Liver (tissue), 9 donors: ENCODE measurements around the gene PAPPA2. TPM values are rescaled to one million over a fixed set of nuclear protein-coding genes. Genes with fewer than 3 reads are reported as not detected.

Experiments
- DNase-seq: peaks from one replicate; pipeline ENCODE4 v3.0.0-alpha.2; 2017; ENCODE audit warnings: low spot score
- H3K27ac ChIP-seq, 2 donors: one replicate each; pipeline ENCODE4 v1.7.0; 2013; ENCODE audit warnings: inconsistent platforms in 2 of 2, low read length in 2 of 2, control low read depth in 1 of 2, low read depth in 1 of 2, mild to moderate bottlenecking in 1 of 2
- H3K27me3 ChIP-seq, 4 donors: one replicate each; pipeline versions ENCODE4 v1.6.1 to v1.7.0; 2013; ENCODE audit warnings: low read length in 3 of 4, inconsistent platforms in 1 of 4, mild to moderate bottlenecking in 1 of 4, moderate library complexity in 1 of 4; ENCODE audit not compliant: control insufficient read depth in 4 of 4, insufficient read depth in 4 of 4
- H3K36me3 ChIP-seq, 4 donors: one replicate each; pipeline versions ENCODE4 v1.6.1 to v1.7.0; 2013; ENCODE audit warnings: low read length in 3 of 4, mild to moderate bottlenecking in 3 of 4, low read depth in 1 of 4, moderate library complexity in 1 of 4; ENCODE audit not compliant: control insufficient read depth in 4 of 4, insufficient read depth in 3 of 4
- H3K4me1 ChIP-seq, 4 donors: one replicate each; pipeline versions ENCODE4 v1.6.1 to v1.7.0; 2013; ENCODE audit warnings: low read length in 3 of 4, mild to moderate bottlenecking in 3 of 4, moderate library complexity in 1 of 4; ENCODE audit not compliant: control insufficient read depth in 4 of 4, insufficient read depth in 4 of 4
- H3K4me3 ChIP-seq, 3 donors: one replicate each; pipeline versions ENCODE4 v1.6.1 to v1.7.0; 2013; ENCODE audit warnings: low read length in 3 of 3, control low read depth in 1 of 3, low read depth in 1 of 3, mild to moderate bottlenecking in 1 of 3
- H3K9ac ChIP-seq, 2 donors: one replicate each; pipeline ENCODE4 v1.7.0; 2013; ENCODE audit warnings: low read length in 2 of 2, mild to moderate bottlenecking in 2 of 2, moderate library complexity in 2 of 2, control low read depth in 1 of 2, low read depth in 1 of 2
- H3K9me3 ChIP-seq, 4 donors: one replicate each; pipeline versions ENCODE4 v1.6.1 to v1.7.0; 2013; ENCODE audit warnings: low read length in 3 of 4; ENCODE audit not compliant: control insufficient read depth in 4 of 4
- EGR1 ChIP-seq, 2 donors: IDR thresholded peaks; 2 replicates each; pipeline ENCODE4 v1.6.1; 2016 to 2018; ENCODE audit warnings: antibody characterized with exemption in 2 of 2, low read depth in 2 of 2
- FOXA1 ChIP-seq: IDR thresholded peaks from 2 replicates; pipeline ENCODE4 v1.6.1; 2016; ENCODE audit warnings: antibody characterized with exemption
- FOXA2 ChIP-seq: IDR thresholded peaks from 2 replicates; pipeline ENCODE4 v1.6.1; 2016; ENCODE audit warnings: antibody characterized with exemption
- GABPA ChIP-seq, 2 donors: IDR thresholded peaks in 1 of 2; conservative IDR thresholded peaks in 1 of 2; 2 replicates each; pipeline ENCODE4 v1.6.1; 2016; ENCODE audit warnings: antibody characterized with exemption in 2 of 2, mild to moderate bottlenecking in 1 of 2, moderate library complexity in 1 of 2
- HNF4A ChIP-seq, 2 donors: conservative IDR thresholded peaks; 2 replicates each; pipeline ENCODE4 v1.6.1; 2016; ENCODE audit warnings: antibody characterized with exemption in 2 of 2, mild to moderate bottlenecking in 2 of 2
- HNF4G ChIP-seq: IDR thresholded peaks from 2 replicates; pipeline ENCODE4 v1.6.1; 2016; ENCODE audit warnings: antibody characterized with exemption
- JUND ChIP-seq, 2 donors: IDR thresholded peaks; 2 replicates each; pipeline ENCODE4 v1.6.1; 2016; ENCODE audit warnings: antibody characterized with exemption in 2 of 2
- NR2F2 ChIP-seq: IDR thresholded peaks from 2 replicates; pipeline ENCODE4 v1.6.1; 2016; ENCODE audit warnings: antibody characterized with exemption
- RAD21 ChIP-seq, 2 donors: IDR thresholded peaks; 2 replicates each; pipeline ENCODE4 v1.6.1; 2016; ENCODE audit warnings: antibody characterized with exemption in 2 of 2, mild to moderate bottlenecking in 2 of 2
- RXRA ChIP-seq, 2 donors: IDR thresholded peaks; 2 replicates each; pipeline ENCODE4 v1.6.1; 2017 to 2018; ENCODE audit warnings: antibody characterized with exemption in 2 of 2, mild to moderate bottlenecking in 1 of 2
- SP1 ChIP-seq: IDR thresholded peaks from 2 replicates; pipeline ENCODE4 v1.6.1; 2018; ENCODE audit warnings: antibody characterized with exemption, mild to moderate bottlenecking
- TAF1 ChIP-seq: conservative IDR thresholded peaks from 2 replicates; pipeline ENCODE4 v1.6.1; 2016; ENCODE audit warnings: antibody characterized with exemption, mild to moderate bottlenecking
- YY1 ChIP-seq: IDR thresholded peaks from 2 replicates; pipeline ENCODE4 v1.6.1; 2016; ENCODE audit warnings: antibody characterized with exemption, mild to moderate bottlenecking
- WGBS: extraction: QIAGEN DNeasy Blood & Tissue Kit; methylation state at CpG from one replicate; pipeline ENCODE4 v1.1.7; 2013; 5-methylcytosine and 5-hydroxymethylcytosine counted together
- polyA plus RNA-seq, 2 donors: library from polyadenylated mRNA; stranded (reverse) in 1 of 2; unstranded in 1 of 2; fragments of 200-250 nt in 1 of 2; fragments of >200 nt in 1 of 2; fragmentation: Nextera tagmentation in 1 of 2; extraction: Ambion mirVana in 1 of 2; gene quantifications; one replicate each; pipeline versions ENCODE4 v1.2.1 to v1.2.3, GENCODE V29; 2013 to 2015
- total RNA-seq, 2 donors: library from RNA; depleted of rRNA; stranded (reverse); fragments of >200 nt; gene quantifications; one replicate each; pipeline ENCODE4 v1.2.3, GENCODE V29; 2014
- TF ChIP-seq, protein P1 (sequence below): IDR thresholded peaks from 2 replicates; pipeline ENCODE4 v1.6.1; 2016; ENCODE audit warnings: antibody characterized with exemption
- TF ChIP-seq, protein P2 (sequence below): fragments of 150-350 bp; IDR thresholded peaks from 2 replicates; pipeline ENCODE4 v1.5.1; 2017; ENCODE audit warnings: improper control_type of control experiment, low read depth, low read length; ENCODE audit not compliant: missing input control
- TF ChIP-seq, protein P3 (sequence below): IDR thresholded peaks from 2 replicates; pipeline ENCODE4 v1.6.1; 2016; ENCODE audit warnings: antibody characterized with exemption, mild to moderate bottlenecking
- TF ChIP-seq, protein P4 (sequence below): IDR thresholded peaks from 2 replicates; pipeline ENCODE4 v1.6.1; 2016; ENCODE audit warnings: antibody characterized with exemption
- TF ChIP-seq, protein P5 (sequence below): IDR thresholded peaks from 2 replicates; pipeline ENCODE4 v1.6.1; 2016; ENCODE audit warnings: antibody characterized with exemption
- donor health status: healthy.
- donor health status: healthy.
- donor health status: healthy.
- donor health status: healthy.
- donor health status: healthy.

Gene PAPPA2
- total and polyA plus RNA-seq, 4 donors, result 0.19 to 27.2 (median 13.4) TPM

DNA sequence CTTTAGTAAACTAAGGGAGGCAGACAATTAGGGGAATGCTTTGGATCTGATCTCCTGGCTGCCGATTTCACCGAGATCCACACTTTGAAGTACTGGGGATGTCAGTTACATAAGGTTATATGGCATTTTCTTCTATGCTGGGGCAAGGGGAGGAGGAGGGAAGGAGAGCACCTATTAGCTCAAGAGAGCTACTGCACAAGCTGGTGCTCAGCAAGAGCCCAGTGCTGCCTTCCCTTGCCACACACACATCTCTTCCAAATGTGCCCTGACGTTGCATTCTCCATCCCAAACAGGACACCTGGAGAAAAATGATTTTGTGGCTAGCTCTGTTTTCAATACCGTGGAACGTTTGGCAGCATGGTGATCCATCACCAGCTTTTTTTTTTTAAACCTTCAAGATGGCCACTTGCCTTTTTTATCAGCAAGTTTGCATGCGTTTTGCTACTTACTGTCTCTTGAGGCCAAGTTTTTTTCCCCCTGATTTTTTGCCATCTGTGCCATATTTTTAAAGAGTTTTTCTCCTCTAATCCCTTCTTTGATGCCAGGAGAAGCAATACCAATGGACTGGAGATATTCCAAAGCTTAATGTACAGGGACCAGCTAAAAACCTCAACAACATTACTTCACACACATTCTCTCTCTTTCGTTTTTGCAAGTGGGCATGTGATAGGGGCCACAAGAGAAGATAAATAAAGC, 66.6 kb downstream of the PAPPA2 start:
- no peaks in the 10 kb centered on the region for H3K27me3 ChIP-seq
- no peak for DNase-seq
- peaks cover 7 to 23% (median 17%) of the 10 kb centered on the region in 4 donors for H3K4me1 ChIP-seq
- whole genome bisulfite sequencing, result 81% methylated on average over 7 of the region's 7 CpGs
- no peak for TF ChIP-seq FOXA1
- no peak overlapping the region for H3K9ac ChIP-seq
- H3K9me3 ChIP-seq, result peaks cover 0 to 1% (median 0%) of the 10 kb centered on the region in 4 donors
- H3K27ac ChIP-seq, result no peak overlapping the region
- H3K4me3 ChIP-seq, result no peak overlapping the region
- no peaks in the 10 kb centered on the region for H3K36me3 ChIP-seq

DNA sequence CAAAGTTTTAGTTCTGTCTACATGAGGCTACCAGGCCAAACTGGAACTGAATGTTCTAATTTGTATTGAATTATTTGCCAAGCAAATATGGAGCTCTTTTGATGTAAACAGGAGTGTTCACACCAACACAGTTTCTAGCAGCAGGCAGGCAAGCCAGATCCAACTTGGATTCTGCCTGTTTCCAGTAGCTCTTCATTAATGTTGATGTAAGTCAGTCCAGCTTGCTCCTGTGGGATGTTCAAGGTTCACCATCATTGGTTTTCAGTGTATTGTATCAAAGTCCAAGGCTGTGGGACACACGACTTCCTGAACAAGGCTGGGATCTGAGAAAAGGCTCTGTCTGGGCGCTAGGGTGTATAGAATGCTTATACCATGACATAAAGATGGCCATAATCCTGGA, 68.1 kb downstream of the PAPPA2 start:
- H3K4me1 ChIP-seq, result peaks cover 7 to 23% (median 17%) of the 10 kb centered on the region in 4 donors
- H3K27ac ChIP-seq, result peak overlapping the region; percentile 26 to 64
- H3K4me3 ChIP-seq, result no peak overlapping the region
- 32% methylated on average over 2 of the region's 2 CpGs for WGBS
- DNase-seq, result no peak
- H3K9me3 ChIP-seq, result peaks cover 0 to 1% (median 0%) of the 10 kb centered on the region in 4 donors
- no peaks in the 10 kb centered on the region for H3K36me3 ChIP-seq
- TF ChIP-seq HNF4G (peak; percentile 95), RAD21 (IDR thresholded peaks at IDR 0.05) (peak; percentile 64 to 75), TAF1 (no peak), HNF4A (conservative IDR thresholded peaks at IDR 0.05) (peak; percentile 99 to 100), EGR1 (IDR thresholded peaks at IDR 0.05; ENCODE audit: low read depth in 2 of 2) (peak in 1 of 2 donors; percentile 51), NR2F2 (no peak), YY1 (peak; percentile 95), JUND (IDR thresholded peaks at IDR 0.05) (peak; percentile 82 to 95), GABPA (IDR thresholded peaks at IDR 0.05 in 1 of 2, conservative IDR thresholded peaks at IDR 0.05 in 1 of 2) (peak in 1 of 2 donors; percentile 71), FOXA1 (peak; percentile 79), SP1 (peak; percentile 98), FOXA2 (peak; percentile 78), RXRA (IDR thresholded peaks at IDR 0.05) (peak; percentile 93 to 94)
- TF ChIP-seq, protein P1, sequence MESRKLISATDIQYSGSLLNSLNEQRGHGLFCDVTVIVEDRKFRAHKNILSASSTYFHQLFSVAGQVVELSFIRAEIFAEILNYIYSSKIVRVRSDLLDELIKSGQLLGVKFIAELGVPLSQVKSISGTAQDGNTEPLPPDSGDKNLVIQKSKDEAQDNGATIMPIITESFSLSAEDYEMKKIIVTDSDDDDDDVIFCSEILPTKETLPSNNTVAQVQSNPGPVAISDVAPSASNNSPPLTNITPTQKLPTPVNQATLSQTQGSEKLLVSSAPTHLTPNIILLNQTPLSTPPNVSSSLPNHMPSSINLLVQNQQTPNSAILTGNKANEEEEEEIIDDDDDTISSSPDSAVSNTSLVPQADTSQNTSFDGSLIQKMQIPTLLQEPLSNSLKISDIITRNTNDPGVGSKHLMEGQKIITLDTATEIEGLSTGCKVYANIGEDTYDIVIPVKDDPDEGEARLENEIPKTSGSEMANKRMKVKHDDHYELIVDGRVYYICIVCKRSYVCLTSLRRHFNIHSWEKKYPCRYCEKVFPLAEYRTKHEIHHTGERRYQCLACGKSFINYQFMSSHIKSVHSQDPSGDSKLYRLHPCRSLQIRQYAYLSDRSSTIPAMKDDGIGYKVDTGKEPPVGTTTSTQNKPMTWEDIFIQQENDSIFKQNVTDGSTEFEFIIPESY, result peak; percentile 89
- TF ChIP-seq, protein P2, sequence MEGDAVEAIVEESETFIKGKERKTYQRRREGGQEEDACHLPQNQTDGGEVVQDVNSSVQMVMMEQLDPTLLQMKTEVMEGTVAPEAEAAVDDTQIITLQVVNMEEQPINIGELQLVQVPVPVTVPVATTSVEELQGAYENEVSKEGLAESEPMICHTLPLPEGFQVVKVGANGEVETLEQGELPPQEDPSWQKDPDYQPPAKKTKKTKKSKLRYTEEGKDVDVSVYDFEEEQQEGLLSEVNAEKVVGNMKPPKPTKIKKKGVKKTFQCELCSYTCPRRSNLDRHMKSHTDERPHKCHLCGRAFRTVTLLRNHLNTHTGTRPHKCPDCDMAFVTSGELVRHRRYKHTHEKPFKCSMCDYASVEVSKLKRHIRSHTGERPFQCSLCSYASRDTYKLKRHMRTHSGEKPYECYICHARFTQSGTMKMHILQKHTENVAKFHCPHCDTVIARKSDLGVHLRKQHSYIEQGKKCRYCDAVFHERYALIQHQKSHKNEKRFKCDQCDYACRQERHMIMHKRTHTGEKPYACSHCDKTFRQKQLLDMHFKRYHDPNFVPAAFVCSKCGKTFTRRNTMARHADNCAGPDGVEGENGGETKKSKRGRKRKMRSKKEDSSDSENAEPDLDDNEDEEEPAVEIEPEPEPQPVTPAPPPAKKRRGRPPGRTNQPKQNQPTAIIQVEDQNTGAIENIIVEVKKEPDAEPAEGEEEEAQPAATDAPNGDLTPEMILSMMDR, result no peak
- TF ChIP-seq, protein P3, sequence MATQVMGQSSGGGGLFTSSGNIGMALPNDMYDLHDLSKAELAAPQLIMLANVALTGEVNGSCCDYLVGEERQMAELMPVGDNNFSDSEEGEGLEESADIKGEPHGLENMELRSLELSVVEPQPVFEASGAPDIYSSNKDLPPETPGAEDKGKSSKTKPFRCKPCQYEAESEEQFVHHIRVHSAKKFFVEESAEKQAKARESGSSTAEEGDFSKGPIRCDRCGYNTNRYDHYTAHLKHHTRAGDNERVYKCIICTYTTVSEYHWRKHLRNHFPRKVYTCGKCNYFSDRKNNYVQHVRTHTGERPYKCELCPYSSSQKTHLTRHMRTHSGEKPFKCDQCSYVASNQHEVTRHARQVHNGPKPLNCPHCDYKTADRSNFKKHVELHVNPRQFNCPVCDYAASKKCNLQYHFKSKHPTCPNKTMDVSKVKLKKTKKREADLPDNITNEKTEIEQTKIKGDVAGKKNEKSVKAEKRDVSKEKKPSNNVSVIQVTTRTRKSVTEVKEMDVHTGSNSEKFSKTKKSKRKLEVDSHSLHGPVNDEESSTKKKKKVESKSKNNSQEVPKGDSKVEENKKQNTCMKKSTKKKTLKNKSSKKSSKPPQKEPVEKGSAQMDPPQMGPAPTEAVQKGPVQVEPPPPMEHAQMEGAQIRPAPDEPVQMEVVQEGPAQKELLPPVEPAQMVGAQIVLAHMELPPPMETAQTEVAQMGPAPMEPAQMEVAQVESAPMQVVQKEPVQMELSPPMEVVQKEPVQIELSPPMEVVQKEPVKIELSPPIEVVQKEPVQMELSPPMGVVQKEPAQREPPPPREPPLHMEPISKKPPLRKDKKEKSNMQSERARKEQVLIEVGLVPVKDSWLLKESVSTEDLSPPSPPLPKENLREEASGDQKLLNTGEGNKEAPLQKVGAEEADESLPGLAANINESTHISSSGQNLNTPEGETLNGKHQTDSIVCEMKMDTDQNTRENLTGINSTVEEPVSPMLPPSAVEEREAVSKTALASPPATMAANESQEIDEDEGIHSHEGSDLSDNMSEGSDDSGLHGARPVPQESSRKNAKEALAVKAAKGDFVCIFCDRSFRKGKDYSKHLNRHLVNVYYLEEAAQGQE, result peak; percentile 85
- TF ChIP-seq, protein P4, sequence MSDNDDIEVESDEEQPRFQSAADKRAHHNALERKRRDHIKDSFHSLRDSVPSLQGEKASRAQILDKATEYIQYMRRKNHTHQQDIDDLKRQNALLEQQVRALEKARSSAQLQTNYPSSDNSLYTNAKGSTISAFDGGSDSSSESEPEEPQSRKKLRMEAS, result peak; percentile 96
- TF ChIP-seq, protein P5, sequence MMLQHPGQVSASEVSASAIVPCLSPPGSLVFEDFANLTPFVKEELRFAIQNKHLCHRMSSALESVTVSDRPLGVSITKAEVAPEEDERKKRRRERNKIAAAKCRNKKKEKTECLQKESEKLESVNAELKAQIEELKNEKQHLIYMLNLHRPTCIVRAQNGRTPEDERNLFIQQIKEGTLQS, result peak; percentile 77
- no peaks in the 10 kb centered on the region for H3K27me3 ChIP-seq
- H3K9ac ChIP-seq, result no peak overlapping the region
